ENCODE results near the gene HEYL.

DNA sequence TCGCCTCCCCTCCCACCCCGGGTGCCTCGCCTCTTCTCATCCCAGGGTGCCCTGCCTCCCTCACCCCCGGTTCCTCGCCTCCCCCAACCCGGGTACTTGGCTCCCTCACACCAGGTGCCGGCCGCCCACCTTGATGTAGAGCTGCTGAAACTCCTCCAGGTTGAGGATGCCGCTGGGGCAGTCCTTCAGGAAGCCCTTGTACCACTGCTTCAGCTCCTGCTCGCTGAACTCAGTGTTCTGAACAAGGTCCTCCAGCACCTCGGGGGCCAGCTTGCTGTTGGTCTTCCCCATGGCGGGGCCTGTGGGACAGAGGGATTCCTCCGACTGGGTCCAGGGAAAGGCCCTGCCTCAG lies 44.8 kb upstream of the HEYL start:
- TF ChIP-seq, protein P1, sequence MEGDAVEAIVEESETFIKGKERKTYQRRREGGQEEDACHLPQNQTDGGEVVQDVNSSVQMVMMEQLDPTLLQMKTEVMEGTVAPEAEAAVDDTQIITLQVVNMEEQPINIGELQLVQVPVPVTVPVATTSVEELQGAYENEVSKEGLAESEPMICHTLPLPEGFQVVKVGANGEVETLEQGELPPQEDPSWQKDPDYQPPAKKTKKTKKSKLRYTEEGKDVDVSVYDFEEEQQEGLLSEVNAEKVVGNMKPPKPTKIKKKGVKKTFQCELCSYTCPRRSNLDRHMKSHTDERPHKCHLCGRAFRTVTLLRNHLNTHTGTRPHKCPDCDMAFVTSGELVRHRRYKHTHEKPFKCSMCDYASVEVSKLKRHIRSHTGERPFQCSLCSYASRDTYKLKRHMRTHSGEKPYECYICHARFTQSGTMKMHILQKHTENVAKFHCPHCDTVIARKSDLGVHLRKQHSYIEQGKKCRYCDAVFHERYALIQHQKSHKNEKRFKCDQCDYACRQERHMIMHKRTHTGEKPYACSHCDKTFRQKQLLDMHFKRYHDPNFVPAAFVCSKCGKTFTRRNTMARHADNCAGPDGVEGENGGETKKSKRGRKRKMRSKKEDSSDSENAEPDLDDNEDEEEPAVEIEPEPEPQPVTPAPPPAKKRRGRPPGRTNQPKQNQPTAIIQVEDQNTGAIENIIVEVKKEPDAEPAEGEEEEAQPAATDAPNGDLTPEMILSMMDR (IDR thresholded peaks at IDR 0.05; ENCODE audit: low read depth, low read length) = no peak
- no peak for TF ChIP-seq EZH2phosphoT487 (IDR thresholded peaks at IDR 0.05; ENCODE audit: low read depth)
